Osteoblast (primary cell): Measurements from ENCODE around the gene CDH4. TPM values are rescaled to one million over a fixed set of nuclear protein-coding genes. Genes with fewer than 3 reads are reported as not detected.
"Not testable (repeated sequence)": the region's sequence is repeated elsewhere in the genome, so short reads cannot be mapped to it uniquely, and the experiment has no call there.

Experiments used
- DNase-seq: peaks from one replicate; pipeline ENCODE4 v3.0.0; 2011; ENCODE audit warnings: low spot score, mixed read lengths; ENCODE audit not compliant: insufficient read length; ENCODE audit errors: missing footprints
- H2AFZ ChIP-seq: 2 replicates; pipeline ENCODE4 v1.6.0; 2011; ENCODE audit warnings: mild to moderate bottlenecking, low read length
- H3K27ac ChIP-seq: 2 replicates; pipeline ENCODE4 v1.5.1; 2011; ENCODE audit warnings: mild to moderate bottlenecking, low read depth, low read length, moderate library complexity
- H3K27me3 ChIP-seq: 2 replicates; pipeline ENCODE4 v1.6.0; 2012; ENCODE audit warnings: mild to moderate bottlenecking, control low read depth, inconsistent platforms, low read length, moderate library complexity; ENCODE audit not compliant: insufficient read depth
- H3K36me3 ChIP-seq: 2 replicates; pipeline ENCODE4 v1.5.1; 2011; ENCODE audit warnings: mild to moderate bottlenecking, low read length, control low read depth, moderate library complexity; ENCODE audit not compliant: insufficient read depth
- H3K4me1 ChIP-seq: 2 replicates; pipeline ENCODE4 v1.5.1; 2011; ENCODE audit warnings: mild to moderate bottlenecking, low read length, control low read depth, moderate library complexity; ENCODE audit not compliant: insufficient read depth
- H3K4me2 ChIP-seq: 2 replicates; pipeline ENCODE4 v1.6.0; 2011; ENCODE audit warnings: mild to moderate bottlenecking, low read length; ENCODE audit not compliant: insufficient read depth
- H3K4me3 ChIP-seq: fragments of 200-600 bp; sonication (generic); 3 replicates; pipeline ENCODE4 v1.5.1; 2012; ENCODE audit warnings: mild to moderate bottlenecking, low read length, inconsistent platforms; ENCODE audit not compliant: insufficient read depth
- H3K79me2 ChIP-seq: 2 replicates; pipeline ENCODE4 v1.6.0; 2012; ENCODE audit warnings: mild to moderate bottlenecking, low read length, control low read depth, inconsistent platforms; ENCODE audit not compliant: insufficient read depth
- H3K9me3 ChIP-seq: 2 replicates; pipeline ENCODE4 v1.5.1; 2011; ENCODE audit warnings: low read depth, low read length, control low read depth
- H4K20me1 ChIP-seq: 2 replicates; pipeline ENCODE4 v1.6.0; 2012; ENCODE audit warnings: mild to moderate bottlenecking, low read length, control low read depth; ENCODE audit not compliant: insufficient read depth
- CTCF ChIP-seq: IDR thresholded peaks from 2 replicates; pipeline ENCODE4 v1.5.1; 2011; ENCODE audit warnings: mild to moderate bottlenecking, low read depth, low read length, moderate library complexity; ENCODE audit errors: extremely low read depth
- total RNA-seq: library from RNA; depleted of rRNA; stranded (reverse); fragments of >200 nt; gene quantifications from 2 replicates; pipeline ENCODE4 v1.2.3, GENCODE V29; 2012

Gene CDH4
- total RNA-seq, 1 donor = 1.1 TPM

GRCh38 chr20:61400499-61400898, 148.4 kb downstream of the CDH4 start:
- Histone ChIP-seq H3K4me2 (no peak overlapping the region), H3K4me3 (no peak overlapping the region), H3K36me3 (no peaks in the 10 kb centered on the region), H3K79me2 (no peaks in the 10 kb centered on the region), H3K9me3 (no peaks in the 10 kb centered on the region), H3K4me1 (no peaks in the 10 kb centered on the region), H3K27ac (no peak overlapping the region), H4K20me1 (no peaks in the 10 kb centered on the region), H2AFZ (no peak overlapping the region), H3K27me3 (no peaks in the 10 kb centered on the region)
- DNase-seq = no peak
- no peak for TF ChIP-seq CTCF

DNA sequence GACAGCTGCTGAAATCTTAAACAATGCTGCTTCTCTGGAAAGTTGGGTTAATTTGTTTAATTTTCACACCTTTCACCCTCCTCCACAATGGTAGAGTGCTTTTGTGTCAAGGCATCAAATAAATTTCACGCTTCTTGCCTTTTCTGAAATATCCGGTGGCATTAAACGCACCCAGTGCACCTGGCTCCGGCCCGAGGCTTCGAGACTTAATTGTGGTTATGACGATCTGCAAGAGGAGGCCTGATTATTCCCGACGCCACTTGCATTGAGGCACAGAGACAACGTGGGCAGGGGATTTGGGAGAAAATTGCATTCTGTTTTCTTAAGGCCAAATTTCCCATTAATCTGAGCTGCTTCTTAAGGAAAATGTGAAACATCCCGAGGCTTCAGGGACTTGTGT, 152.2 kb downstream of the CDH4 start:
- H3K27ac ChIP-seq = no peak overlapping the region
- no peak overlapping the region for H3K4me2 ChIP-seq
- no peaks in the 10 kb centered on the region for H3K79me2 ChIP-seq
- no peak for TF ChIP-seq CTCF
- no peaks in the 10 kb centered on the region for H3K9me3 ChIP-seq
- no peaks in the 10 kb centered on the region for H3K4me1 ChIP-seq
- no peak overlapping the region for H2AFZ ChIP-seq
- no peak overlapping the region for H3K4me3 ChIP-seq
- no peaks in the 10 kb centered on the region for H3K27me3 ChIP-seq
- DNase-seq = no peak
- no peaks in the 10 kb centered on the region for H3K36me3 ChIP-seq
- H4K20me1 ChIP-seq = no peaks in the 10 kb centered on the region

GRCh38 chr20:61405007-61405406, 152.9 kb downstream of the CDH4 start:
- no peak for TF ChIP-seq CTCF
- no peak overlapping the region for H3K27ac ChIP-seq
- no peaks in the 10 kb centered on the region for H3K79me2 ChIP-seq
- no peaks in the 10 kb centered on the region for H3K27me3 ChIP-seq
- H3K36me3 ChIP-seq = no peaks in the 10 kb centered on the region
- no peaks in the 10 kb centered on the region for H3K4me1 ChIP-seq
- H3K4me2 ChIP-seq = no peak overlapping the region
- no peak overlapping the region for H2AFZ ChIP-seq
- H3K4me3 ChIP-seq = no peak overlapping the region
- DNase-seq = no peak
- no peaks in the 10 kb centered on the region for H4K20me1 ChIP-seq
- H3K9me3 ChIP-seq = no peaks in the 10 kb centered on the region

DNA sequence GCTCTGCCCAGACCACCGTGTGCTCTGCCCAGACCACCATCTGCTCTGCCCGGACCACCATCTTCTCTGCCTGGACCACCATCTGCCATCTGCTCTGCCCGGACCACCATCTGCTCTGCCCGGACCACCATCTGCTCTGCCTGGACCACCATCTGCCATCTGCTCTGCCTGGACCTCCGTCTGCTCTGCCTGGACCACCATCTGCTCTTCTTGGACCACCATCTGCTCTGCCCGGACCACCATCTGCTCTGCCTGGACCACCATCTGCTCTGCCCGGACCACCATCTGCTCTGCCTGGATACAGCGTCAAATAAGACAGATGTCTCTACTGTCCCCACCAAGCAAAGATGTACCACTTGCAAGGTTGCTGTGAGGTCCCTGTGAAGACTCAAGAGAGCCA, 154.7 kb downstream of the CDH4 start:
- H3K27ac ChIP-seq, H3K9me3 ChIP-seq, H3K4me1 ChIP-seq, H3K36me3 ChIP-seq, H2AFZ ChIP-seq, DNase-seq, H3K4me3 ChIP-seq, H3K79me2 ChIP-seq, H3K4me2 ChIP-seq, H4K20me1 ChIP-seq, H3K27me3 ChIP-seq: not testable (repeated sequence)

DNA sequence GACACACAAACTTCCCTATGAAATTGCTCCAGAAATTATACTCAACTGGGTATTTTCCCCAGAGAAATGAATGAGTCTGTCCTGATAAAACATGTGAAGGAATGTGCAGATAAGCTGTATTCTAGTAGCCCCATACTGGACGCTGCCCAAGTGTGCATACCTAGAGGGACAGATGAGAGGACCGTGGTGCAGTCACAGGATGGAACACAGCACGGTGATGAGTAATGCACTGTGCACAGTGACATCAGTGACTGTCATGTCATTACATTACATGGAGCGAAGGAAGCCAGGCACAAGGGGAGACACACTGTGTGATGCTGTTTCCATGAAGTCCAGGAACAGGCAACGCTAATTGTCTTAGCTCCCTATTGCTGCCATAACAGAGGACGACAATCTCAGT, 155.5 kb downstream of the CDH4 start:
- H2AFZ ChIP-seq = no peak overlapping the region

More for the DNA sequence above, 155.5 kb downstream of the CDH4 start:
- no peaks in the 10 kb centered on the region for H4K20me1 ChIP-seq
- H3K79me2 ChIP-seq = no peaks in the 10 kb centered on the region
- TF ChIP-seq CTCF = no peak
- no peak overlapping the region for H3K4me3 ChIP-seq
- no peaks in the 10 kb centered on the region for H3K36me3 ChIP-seq
- no peaks in the 10 kb centered on the region for H3K9me3 ChIP-seq
- DNase-seq = no peak
- no peaks in the 10 kb centered on the region for H3K27me3 ChIP-seq
- H3K27ac ChIP-seq = no peak overlapping the region
- no peak overlapping the region for H3K4me2 ChIP-seq
- H3K4me1 ChIP-seq = no peaks in the 10 kb centered on the region
